Measurements from ENCODE around the gene RB1. TPM values are rescaled to one million over a fixed set of nuclear protein-coding genes. Genes with fewer than 3 reads are reported as not detected.

RB1 gene
- total RNA-seq, 1 experiment from 2014 or later = 36.7 TPM

DNA sequence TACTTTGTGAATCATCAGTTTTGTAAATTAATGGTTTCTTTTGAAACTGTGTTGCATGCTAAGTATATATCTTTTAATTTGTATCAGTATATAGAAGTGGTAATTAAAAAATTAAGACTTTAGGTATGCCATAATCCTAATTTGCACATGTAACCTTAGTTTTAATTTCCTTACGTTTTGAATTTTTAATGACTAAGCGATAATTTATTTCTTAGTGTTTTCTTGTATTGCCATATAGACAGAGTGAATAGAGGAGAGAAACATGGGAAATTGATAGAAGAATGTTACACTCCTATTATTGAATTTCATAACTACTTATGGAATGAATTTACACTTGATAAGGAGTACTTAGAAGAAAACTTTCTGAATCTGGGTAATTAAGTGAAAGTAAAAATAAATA is 79.8 kb downstream of the RB1 start:
- intact Hi-C loops (cut with micrococcal nuclease) = no loop called here
- no peak for DNase-seq (ENCODE audit: low read depth, low spot score)
- H2AFZ ChIP-seq (ENCODE audit: low read depth, low read length, poor library complexity, severe bottlenecking) = no peak overlapping the region
- BruUV-seq (replicated peaks) = no TSS peak
- ATAC-seq = no peak
- H4K20me1 ChIP-seq (ENCODE audit: insufficient read depth) = no peaks in the 10 kb centered on the region
- no peak overlapping the region for H3K4me2 ChIP-seq (ENCODE audit: low read length)
- H3K4me3 ChIP-seq (replicated peaks in 1 of 2; ENCODE audit: low read depth in 1 of 2, low read length in 2 of 2) = no peak overlapping the region
- no peak overlapping the region for H3K9ac ChIP-seq (ENCODE audit: low read length)
- no peak for TF ChIP-seq SIN3A (IDR thresholded peaks at IDR 0.05; ENCODE audit: low read depth)
- no peak for TF ChIP-seq YY1 (IDR thresholded peaks at IDR 0.05; ENCODE audit: extremely low read depth, insufficient replicate concordance, low read depth, low read length)
- TF ChIP-seq POLR2A (IDR thresholded peaks at IDR 0.05; ENCODE audit: borderline replicate concordance, extremely low read depth, insufficient read depth, insufficient read length) = no peak
- TF ChIP-seq FOSL1 (IDR thresholded peaks at IDR 0.05; ENCODE audit: low read depth) = no peak
- TF ChIP-seq, protein P1, sequence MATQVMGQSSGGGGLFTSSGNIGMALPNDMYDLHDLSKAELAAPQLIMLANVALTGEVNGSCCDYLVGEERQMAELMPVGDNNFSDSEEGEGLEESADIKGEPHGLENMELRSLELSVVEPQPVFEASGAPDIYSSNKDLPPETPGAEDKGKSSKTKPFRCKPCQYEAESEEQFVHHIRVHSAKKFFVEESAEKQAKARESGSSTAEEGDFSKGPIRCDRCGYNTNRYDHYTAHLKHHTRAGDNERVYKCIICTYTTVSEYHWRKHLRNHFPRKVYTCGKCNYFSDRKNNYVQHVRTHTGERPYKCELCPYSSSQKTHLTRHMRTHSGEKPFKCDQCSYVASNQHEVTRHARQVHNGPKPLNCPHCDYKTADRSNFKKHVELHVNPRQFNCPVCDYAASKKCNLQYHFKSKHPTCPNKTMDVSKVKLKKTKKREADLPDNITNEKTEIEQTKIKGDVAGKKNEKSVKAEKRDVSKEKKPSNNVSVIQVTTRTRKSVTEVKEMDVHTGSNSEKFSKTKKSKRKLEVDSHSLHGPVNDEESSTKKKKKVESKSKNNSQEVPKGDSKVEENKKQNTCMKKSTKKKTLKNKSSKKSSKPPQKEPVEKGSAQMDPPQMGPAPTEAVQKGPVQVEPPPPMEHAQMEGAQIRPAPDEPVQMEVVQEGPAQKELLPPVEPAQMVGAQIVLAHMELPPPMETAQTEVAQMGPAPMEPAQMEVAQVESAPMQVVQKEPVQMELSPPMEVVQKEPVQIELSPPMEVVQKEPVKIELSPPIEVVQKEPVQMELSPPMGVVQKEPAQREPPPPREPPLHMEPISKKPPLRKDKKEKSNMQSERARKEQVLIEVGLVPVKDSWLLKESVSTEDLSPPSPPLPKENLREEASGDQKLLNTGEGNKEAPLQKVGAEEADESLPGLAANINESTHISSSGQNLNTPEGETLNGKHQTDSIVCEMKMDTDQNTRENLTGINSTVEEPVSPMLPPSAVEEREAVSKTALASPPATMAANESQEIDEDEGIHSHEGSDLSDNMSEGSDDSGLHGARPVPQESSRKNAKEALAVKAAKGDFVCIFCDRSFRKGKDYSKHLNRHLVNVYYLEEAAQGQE (IDR thresholded peaks at IDR 0.05; ENCODE audit: low read depth) = no peak
- no peak for TF ChIP-seq SRF (IDR thresholded peaks at IDR 0.05; ENCODE audit: low read depth)
- no peak for TF ChIP-seq RAD21 (IDR thresholded peaks at IDR 0.05; ENCODE audit: low read depth)
- no peak for TF ChIP-seq POLR2AphosphoS5 (IDR thresholded peaks at IDR 0.05; ENCODE audit: low read depth, low read length)
- no peak for TF ChIP-seq ATF3 (IDR thresholded peaks at IDR 0.05)
- no peak for TF ChIP-seq ELF1 (IDR thresholded peaks at IDR 0.05; ENCODE audit: borderline replicate concordance, low read depth)
- TF ChIP-seq EGR1 (IDR thresholded peaks at IDR 0.05; ENCODE audit: low read depth) = no peak
- no peak for TF ChIP-seq JUND (IDR thresholded peaks at IDR 0.05)
- TF ChIP-seq ZFX (IDR thresholded peaks at IDR 0.05) = no peak
- no peaks in the 10 kb centered on the region for H3K4me1 ChIP-seq (ENCODE audit: control insufficient read depth in 1 of 2, insufficient read depth in 2 of 2, low read length in 2 of 2)
- H3K27me3 ChIP-seq (ENCODE audit: insufficient read depth, low read length) = no peaks in the 10 kb centered on the region
- no peak overlapping the region for H3K27ac ChIP-seq (ENCODE audit: low read depth, low read length)
- POLR2A ChIA-PET = no interaction called here
- RAD21 ChIA-PET (ENCODE audit: low non-redundant PET in 1 of 2, low total read pairs in 2 of 2, uncharacterized antibody in 2 of 2, unreplicated experiment in 2 of 2) = no interaction called here
- H3K36me3 ChIP-seq (ENCODE audit: control insufficient read depth in 1 of 2, insufficient read depth in 2 of 2, low read length in 2 of 2) = no peaks in the 10 kb centered on the region; a peak in 2 of 4 replicates
- no peaks in the 10 kb centered on the region for H3K9me3 ChIP-seq (ENCODE audit: control insufficient read depth in 1 of 2, insufficient read depth in 1 of 2, low read depth in 1 of 2, low read length in 2 of 2)
- CTCF ChIA-PET = no interaction called here
- no peaks in the 10 kb centered on the region for H3K9me2 ChIP-seq (ENCODE audit: insufficient read depth)
- no peaks in the 10 kb centered on the region for H3K79me2 ChIP-seq (ENCODE audit: insufficient read depth, low read length)
